Neural progenitor cell (in vitro differentiated cells): Measurements from ENCODE around the gene NFATC1. TPM values are rescaled to one million over a fixed set of nuclear protein-coding genes. Genes with fewer than 3 reads are reported as not detected.

ENCODE experiments used
- DNase-seq: peaks from one replicate; pipeline ENCODE4 v3.0.0-alpha.2; 2016; ENCODE audit warnings: low spot score
- H2AFZ ChIP-seq: fragments of 200-600 bp; sonication (generic); replicated peaks from 2 replicates; pipeline ENCODE4 v1.6.1; 2016; ENCODE audit warnings: antibody characterized with exemption
- H3F3A ChIP-seq: fragments of 200-600 bp; sonication (generic); 2 replicates; pipeline ENCODE4 v1.6.1; 2016; ENCODE audit warnings: antibody characterized with exemption, low read depth
- H3K27ac ChIP-seq: fragments of 200-600 bp; sonication (generic); 2 replicates; pipeline ENCODE4 v1.5.1; 2016; ENCODE audit warnings: mild to moderate bottlenecking
- H3K27me3 ChIP-seq: fragments of 200-600 bp; sonication (generic); 2 replicates; pipeline ENCODE4 v1.6.1; 2016; ENCODE audit warnings: mild to moderate bottlenecking, moderate library complexity
- H3K36me3 ChIP-seq: fragments of 200-600 bp; sonication (generic); 2 replicates; pipeline ENCODE4 v1.5.1; 2016
- H3K4me1 ChIP-seq: fragments of 200-600 bp; sonication (generic); 2 replicates; pipeline ENCODE4 v1.6.1; 2016; ENCODE audit warnings: mixed run types
- H3K4me2 ChIP-seq: fragments of 200-600 bp; sonication (generic); 2 replicates; pipeline ENCODE4 v1.6.1; 2016
- H3K4me3 ChIP-seq: fragments of 200-600 bp; sonication (generic); 2 replicates; pipeline ENCODE4 v1.5.1; 2016
- H3K79me2 ChIP-seq: fragments of 200-600 bp; sonication (generic); 2 replicates; pipeline ENCODE4 v1.6.1; 2016; ENCODE audit warnings: low read depth
- H3K9ac ChIP-seq: fragments of 200-600 bp; sonication (generic); 2 replicates; pipeline ENCODE4 v1.6.1; 2016
- H3K9me3 ChIP-seq: fragments of 200-600 bp; sonication (generic); 2 replicates; pipeline ENCODE4 v1.5.1; 2016; ENCODE audit warnings: low read depth
- H4K20me1 ChIP-seq: fragments of 200-600 bp; sonication (generic); 2 replicates; pipeline ENCODE4 v1.6.1; 2016; ENCODE audit warnings: low read depth
- H3K27ac Mint-ChIP-seq: 3 replicates; pipeline ENCODE4 v1.8.0; 2021; ENCODE audit warnings: mixed read lengths
- H3K27me3 Mint-ChIP-seq: 2 replicates; pipeline ENCODE4 v1.8.0; 2022; ENCODE audit warnings: low read depth, mild to moderate bottlenecking, inconsistent platforms, moderate library complexity, mixed read lengths; ENCODE audit not compliant: insufficient read depth
- H3K36me3 Mint-ChIP-seq: 3 replicates; pipeline ENCODE4 v1.8.0; 2021; ENCODE audit warnings: mixed read lengths
- H3K4me1 Mint-ChIP-seq: 3 replicates; pipeline ENCODE4 v1.8.0; 2021; ENCODE audit warnings: mixed read lengths
- H3K4me3 Mint-ChIP-seq: 3 replicates; pipeline ENCODE4 v1.8.0; 2021; ENCODE audit warnings: mild to moderate bottlenecking, moderate library complexity, mixed read lengths
- H3K9me3 Mint-ChIP-seq: 3 replicates; pipeline ENCODE4 v1.8.0; 2020; ENCODE audit warnings: mixed read lengths
- CTCF ChIP-seq: fragments of 200-600 bp; sonication (generic); IDR thresholded peaks from 2 replicates; pipeline ENCODE4 v1.5.1; 2017; ENCODE audit warnings: antibody characterized with exemption, mild to moderate bottlenecking
- EZH2 ChIP-seq: fragments of 200-600 bp; sonication (generic); IDR thresholded peaks from 2 replicates; pipeline ENCODE4 v1.6.1; 2017; ENCODE audit warnings: antibody characterized with exemption, mild to moderate bottlenecking, moderate library complexity
- EZH2phosphoT487 ChIP-seq: fragments of 200-600 bp; sonication (generic); IDR thresholded peaks from 2 replicates; pipeline ENCODE4 v1.6.1; 2017; ENCODE audit warnings: antibody characterized with exemption
- total RNA-seq: library from RNA; depleted of rRNA; stranded (reverse); fragments of >200 nt; gene quantifications from 2 replicates; pipeline ENCODE4 v1.2.3, GENCODE V29; 2015; ENCODE audit warnings: low replicate concordance

The NFATC1 gene
- total RNA-seq, 1 donor from 2014 or later, result 2.3 TPM

- Histone ChIP-seq H3K79me2 (no peaks in the 10 kb centered on the region), H3K36me3 (no peaks in the 10 kb centered on the region), H3K9me3 (no peaks in the 10 kb centered on the region), H3K9ac (no peak overlapping the region), H3K27me3 (no peaks in the 10 kb centered on the region), H3K27ac (no peak overlapping the region), H3K4me3 (no peak overlapping the region), H3F3A (no peaks in the 10 kb centered on the region), H3K4me1 (no peaks in the 10 kb centered on the region), H4K20me1 (no peaks in the 10 kb centered on the region), H3K4me2 (no peak overlapping the region), H2AFZ (no peak overlapping the region)
- DNase-seq, result no peak
- no peaks in the 10 kb centered on the region for H3K27me3 Mint-ChIP-seq
- no peaks in the 10 kb centered on the region for H3K9me3 Mint-ChIP-seq
- TF ChIP-seq EZH2phosphoT487, result no peak
- no peak for TF ChIP-seq EZH2
- no peak for TF ChIP-seq CTCF
- H3K27ac Mint-ChIP-seq, result no peak overlapping the region
- no peak overlapping the region for H3K4me3 Mint-ChIP-seq
- no peaks in the 10 kb centered on the region for H3K36me3 Mint-ChIP-seq
- H3K4me1 Mint-ChIP-seq, result peaks cover 7% of the 10 kb centered on the region
Observed at GRCh38 chr18:79452190-79452990, 56.7 kb downstream of the NFATC1 start.

GRCh38 chr18:79452991-79453645, 57.4 kb downstream of the NFATC1 start:
- no peak overlapping the region for H3K9ac ChIP-seq
- Mint-ChIP-seq H3K27me3 (peaks cover 2% of the 10 kb centered on the region), H3K36me3 (no peaks in the 10 kb centered on the region), H3K4me3 (no peak overlapping the region), H3K9me3 (no peaks in the 10 kb centered on the region), H3K27ac (no peak overlapping the region), H3K4me1 (peaks cover 3% of the 10 kb centered on the region)
- no peaks in the 10 kb centered on the region for H3F3A ChIP-seq
- no peaks in the 10 kb centered on the region for H3K27me3 ChIP-seq
- H3K79me2 ChIP-seq, result no peaks in the 10 kb centered on the region
- no peaks in the 10 kb centered on the region for H3K36me3 ChIP-seq
- H2AFZ ChIP-seq, result no peak overlapping the region
- no peak overlapping the region for H3K4me3 ChIP-seq
- H3K27ac ChIP-seq, result no peak overlapping the region
- no peaks in the 10 kb centered on the region for H4K20me1 ChIP-seq
- no peak overlapping the region for H3K4me2 ChIP-seq
- no peaks in the 10 kb centered on the region for H3K4me1 ChIP-seq
- DNase-seq, result no peak
- no peak for TF ChIP-seq EZH2
- no peak for TF ChIP-seq EZH2phosphoT487
- TF ChIP-seq CTCF, result no peak
- no peaks in the 10 kb centered on the region for H3K9me3 ChIP-seq

GRCh38 chr18:79453816-79454735, 58.3 kb downstream of the NFATC1 start:
- Histone ChIP-seq H3K9ac (no peak overlapping the region), H3F3A (no peaks in the 10 kb centered on the region), H2AFZ (no peak overlapping the region), H3K36me3 (no peaks in the 10 kb centered on the region), H3K4me3 (no peak overlapping the region), H3K27ac (no peak overlapping the region), H4K20me1 (no peaks in the 10 kb centered on the region), H3K4me1 (no peaks in the 10 kb centered on the region), H3K79me2 (no peaks in the 10 kb centered on the region), H3K4me2 (no peak overlapping the region), H3K27me3 (no peaks in the 10 kb centered on the region), H3K9me3 (no peaks in the 10 kb centered on the region)
- DNase-seq, result no peak
- TF ChIP-seq EZH2, result no peak
- no peak for TF ChIP-seq CTCF
- no peak for TF ChIP-seq EZH2phosphoT487
- H3K36me3 Mint-ChIP-seq, result no peaks in the 10 kb centered on the region
- H3K4me1 Mint-ChIP-seq, result peaks cover 6% of the 10 kb centered on the region
- no peak overlapping the region for H3K27ac Mint-ChIP-seq
- peaks cover 2% of the 10 kb centered on the region for H3K27me3 Mint-ChIP-seq
- H3K4me3 Mint-ChIP-seq, result no peak overlapping the region
- H3K9me3 Mint-ChIP-seq, result no peaks in the 10 kb centered on the region
